Calu3 (cell line): Measurements from ENCODE around the gene UQCRC1. TPM values are rescaled to one million over a fixed set of nuclear protein-coding genes. Genes with fewer than 3 reads are reported as not detected.

Experiments
- BruUV-seq: library from RNA; stranded (reverse); fragments of 400-500 nt; replicated peaks from 2 replicates; lab custom pipeline; 2021; lab: Mats Ljungman, UMichigan
- CTCF ChIA-PET: fragments of 300-600 bp; sonication (Branson Sonifier 250); formaldehyde crosslinking; loops from one replicate; lab custom pipeline; 2022; ENCODE audit warnings: antibody characterized with exemption; lab: Charles Lee
- DNase-seq: peaks from one replicate; pipeline ENCODE4 v3.0.0; 2022
- H3K27ac Mint-ChIP-seq: one replicate; pipeline ENCODE4 v1.8.0; 2022; ENCODE audit warnings: mixed read lengths; ENCODE audit not compliant: unreplicated experiment
- H3K27me3 Mint-ChIP-seq: one replicate; pipeline ENCODE4 v1.8.0; 2022; ENCODE audit warnings: mixed read lengths; ENCODE audit not compliant: unreplicated experiment
- H3K36me3 Mint-ChIP-seq: one replicate; pipeline ENCODE4 v1.8.0; 2022; ENCODE audit warnings: mild to moderate bottlenecking, moderate library complexity, mixed read lengths; ENCODE audit not compliant: insufficient read depth, unreplicated experiment
- H3K4me1 Mint-ChIP-seq: one replicate; pipeline ENCODE4 v1.8.0; 2022; ENCODE audit warnings: mild to moderate bottlenecking, low read depth, mixed read lengths; ENCODE audit not compliant: unreplicated experiment
- H3K4me3 Mint-ChIP-seq: one replicate; pipeline ENCODE4 v1.8.0; 2022; ENCODE audit warnings: mild to moderate bottlenecking, low read depth, moderate library complexity, mixed read lengths; ENCODE audit not compliant: unreplicated experiment
- H3K9me3 Mint-ChIP-seq: one replicate; pipeline ENCODE4 v1.8.0; 2022; ENCODE audit warnings: low read depth, mixed read lengths; ENCODE audit not compliant: unreplicated experiment
- CTCF ChIP-seq: fragments of 200-600 bp; IDR thresholded peaks from one replicate; pipeline ENCODE4 v1.8.0; 2022; ENCODE audit warnings: antibody characterized with exemption; ENCODE audit not compliant: unreplicated experiment
- intact Hi-C: fragments of 100-400 bp; cut with micrococcal nuclease; formaldehyde crosslinking; loops from one replicate; pipeline ENCODE4 v1.10.0; 2022; ENCODE audit not compliant: unreplicated experiment
- total RNA-seq: library from RNA; stranded (reverse); gene quantifications from 2 replicates; pipeline ENCODE4 v1.2.3, GENCODE V29; 2022

UQCRC1 gene
- total RNA-seq, 1 experiment from 2014 or later, result 207 TPM

GRCh38 chr3:48655063-48655462 is 45.6 kb upstream of the UQCRC1 start:
- no peak for DNase-seq
- Mint-ChIP-seq H3K4me3 (no peak overlapping the region), H3K27ac (no peak overlapping the region), H3K4me1 (peaks cover 12% of the 10 kb centered on the region), H3K36me3 (peaks cover 58% of the 10 kb centered on the region), H3K27me3 (no peaks in the 10 kb centered on the region), H3K9me3 (no peaks in the 10 kb centered on the region)
- intact Hi-C loops, result no loop called here
- CTCF ChIA-PET, result no interaction called here
- BruUV-seq, result no TSS peak
- TF ChIP-seq CTCF, result no peak

GRCh38 chr3:48652923-48653715 is 43.7 kb upstream of the UQCRC1 start:
- peaks cover 12% of the 10 kb centered on the region for H3K4me1 Mint-ChIP-seq
- BruUV-seq, result no TSS peak
- intact Hi-C loops, result no loop called here
- H3K36me3 Mint-ChIP-seq, result peaks cover 57% of the 10 kb centered on the region
- H3K27me3 Mint-ChIP-seq, result no peaks in the 10 kb centered on the region
- CTCF ChIA-PET, result no interaction called here
- no peak overlapping the region for H3K4me3 Mint-ChIP-seq
- DNase-seq, result peak; percentile 9
- TF ChIP-seq CTCF, result no peak
- H3K27ac Mint-ChIP-seq, result no peak overlapping the region
- H3K9me3 Mint-ChIP-seq, result no peaks in the 10 kb centered on the region

GRCh38 chr3:48651771-48652170 is 42.3 kb upstream of the UQCRC1 start:
- no peaks in the 10 kb centered on the region for H3K27me3 Mint-ChIP-seq
- intact Hi-C loops, result no loop called here
- peaks cover 46% of the 10 kb centered on the region for H3K36me3 Mint-ChIP-seq
- no peak overlapping the region for H3K4me3 Mint-ChIP-seq
- no peak for DNase-seq
- H3K4me1 Mint-ChIP-seq, result peaks cover 12% of the 10 kb centered on the region
- no TSS peak for BruUV-seq
- CTCF ChIA-PET, result interaction anchor here (0.5 kb wide), 1 partner anchor 12 kb away, joined by 6 read pairs; no protein-coding TSS in a partner anchor
- H3K27ac Mint-ChIP-seq, result no peak overlapping the region
- TF ChIP-seq CTCF, result no peak
- no peaks in the 10 kb centered on the region for H3K9me3 Mint-ChIP-seq

- H3K27ac Mint-ChIP-seq, result no peak overlapping the region
- no peak for DNase-seq
- BruUV-seq, result no TSS peak
- H3K4me3 Mint-ChIP-seq, result no peak overlapping the region
- H3K4me1 Mint-ChIP-seq, result peaks cover 12% of the 10 kb centered on the region
- no peaks in the 10 kb centered on the region for H3K9me3 Mint-ChIP-seq
- TF ChIP-seq CTCF, result no peak
- CTCF ChIA-PET, result no interaction called here
- intact Hi-C loops, result no loop called here
- H3K36me3 Mint-ChIP-seq, result peaks cover 47% of the 10 kb centered on the region
- H3K27me3 Mint-ChIP-seq, result no peaks in the 10 kb centered on the region
Observed at GRCh38 chr3:48650723-48651122, 41.3 kb upstream of the UQCRC1 start.
